ENCODE measurements around the gene NFKBIE. TPM values are rescaled to one million over a fixed set of nuclear protein-coding genes. Genes with fewer than 3 reads are reported as not detected.
"Not testable (repeated sequence)": the region's sequence is repeated elsewhere in the genome, so short reads cannot be mapped to it uniquely, and the experiment has no call there.

The NFKBIE gene
- total RNA-seq, 1 donor from 2014 or later, result 9.9 TPM

- DNase-seq (ENCODE audit: low read depth in 2 of 2), result peak; percentile 84 to 93
Observed at GRCh38 chr6:44245912-44246662, 19.3 kb downstream of the NFKBIE start.

DNA sequence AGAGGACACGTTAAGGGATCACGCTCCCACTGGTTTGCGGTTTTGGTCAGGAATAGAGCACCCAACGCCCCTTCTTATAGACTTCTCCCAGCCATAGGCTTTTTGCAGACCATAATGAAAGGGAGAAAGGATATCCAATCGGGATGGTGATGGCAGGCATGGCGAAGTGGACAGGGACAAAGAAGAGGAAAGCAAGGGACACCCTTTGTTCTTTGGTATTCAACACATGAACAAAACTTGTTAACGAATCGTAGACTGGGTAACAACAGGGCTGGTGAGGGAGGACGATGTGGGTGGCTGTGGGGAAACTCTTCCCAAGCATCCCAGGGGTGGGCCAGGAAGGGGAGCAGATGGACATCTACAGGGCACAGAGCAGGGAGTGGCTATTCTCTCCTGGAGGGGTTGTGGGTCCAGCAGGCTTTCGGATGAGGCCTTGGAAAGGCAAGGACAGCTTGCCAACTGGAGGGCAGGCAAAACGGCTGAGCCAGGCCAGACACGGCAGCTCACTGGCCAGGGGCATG lies 19.9 kb downstream of the NFKBIE start:
- no peak for DNase-seq (ENCODE audit: low read depth in 2 of 2)

DNA sequence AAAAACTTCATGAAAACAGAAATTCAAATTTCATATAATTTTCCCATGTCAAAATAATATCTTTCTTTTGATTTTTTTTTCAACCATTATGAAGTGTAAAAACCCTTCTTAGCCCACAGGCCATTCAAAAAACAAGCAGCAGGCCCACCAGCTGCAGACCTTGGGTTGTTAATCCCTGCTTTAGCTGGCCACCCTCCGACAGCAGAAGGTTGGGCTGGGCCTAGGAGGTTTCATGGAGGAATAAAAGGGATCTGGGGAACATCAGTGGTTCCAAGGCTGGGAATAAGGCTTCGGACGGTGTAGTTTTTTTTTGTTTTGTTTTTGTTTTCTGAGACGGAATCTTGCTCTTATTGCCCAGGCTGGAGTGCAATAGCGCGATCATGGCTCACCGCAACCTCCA lies 22.0 kb downstream of the NFKBIE start:
- DNase-seq (ENCODE audit: low read depth in 2 of 2), result no peak

- DNase-seq (ENCODE audit: low read depth in 2 of 2), result no peak
Observed at GRCh38 chr6:44238687-44239350, 26.5 kb downstream of the NFKBIE start.

- peak; percentile 72 to 81 for DNase-seq (ENCODE audit: low read depth in 2 of 2)
Observed at GRCh38 chr6:44237813-44238433, 27.4 kb downstream of the NFKBIE start.

DNA sequence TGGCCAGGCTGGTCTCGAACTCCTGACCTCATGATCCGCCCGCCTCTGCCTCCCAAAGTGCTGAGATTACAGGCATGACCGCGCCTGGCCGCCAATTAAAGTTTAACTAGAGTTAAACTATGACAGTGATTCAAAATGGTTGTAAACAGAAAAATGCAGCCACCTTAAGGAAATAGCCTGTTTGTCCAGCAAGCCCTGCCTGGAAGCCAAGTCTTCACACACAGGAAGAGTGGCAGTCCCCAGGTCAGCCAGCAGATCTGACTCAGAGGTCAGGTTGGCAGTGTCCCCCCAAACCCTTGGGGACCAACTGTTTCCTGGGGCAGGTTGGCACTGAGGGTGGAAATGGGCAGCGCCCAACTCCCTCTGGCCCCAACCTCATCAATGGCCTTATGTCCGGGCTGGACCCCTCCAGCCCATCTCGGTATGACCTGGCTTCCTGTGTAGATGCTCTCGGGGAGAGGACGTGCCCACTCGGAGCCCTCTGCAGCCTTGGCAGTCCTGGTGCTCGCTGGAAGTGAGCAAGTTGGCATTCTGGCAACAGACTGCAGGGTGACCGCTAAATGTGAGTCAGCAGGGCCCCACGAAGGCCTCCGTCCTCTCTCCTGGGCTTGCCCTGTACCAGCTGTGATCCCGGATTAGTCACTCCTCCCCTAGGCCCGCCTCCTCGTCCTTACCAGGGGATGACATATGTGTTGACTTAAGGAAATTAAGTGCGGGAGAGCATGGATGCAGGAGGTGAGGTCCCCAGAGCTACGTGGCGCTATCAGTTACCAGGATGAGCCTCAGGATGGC lies 28.1 kb downstream of the NFKBIE start:
- DNase-seq (ENCODE audit: low read depth in 2 of 2), result peak; percentile 83 to 98

GRCh38 chr6:44235891-44236516 lies 29.3 kb downstream of the NFKBIE start:
- DNase-seq (ENCODE audit: low read depth in 2 of 2), result no peak

DNA sequence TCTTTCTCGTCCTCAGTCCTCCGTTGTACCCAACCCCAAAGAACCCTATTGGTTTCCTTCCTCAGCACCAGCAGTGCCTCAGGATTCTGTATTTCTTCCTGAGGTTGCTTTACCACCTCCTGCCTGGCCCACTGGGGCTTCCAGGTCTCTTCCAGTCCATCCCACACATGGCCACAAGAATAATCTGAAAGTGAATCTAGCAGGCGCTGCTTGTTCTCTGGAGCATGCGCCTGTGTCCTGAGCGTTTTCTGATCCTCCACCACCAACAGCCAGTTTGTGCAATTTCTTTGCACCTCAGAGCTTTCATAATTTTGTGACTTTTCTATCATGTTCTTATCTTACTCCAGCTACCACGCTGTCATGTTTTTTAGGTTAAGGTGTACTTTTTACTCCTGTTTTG lies 30.1 kb downstream of the NFKBIE start:
- DNase-seq (ENCODE audit: low read depth in 2 of 2), result no peak

DNA sequence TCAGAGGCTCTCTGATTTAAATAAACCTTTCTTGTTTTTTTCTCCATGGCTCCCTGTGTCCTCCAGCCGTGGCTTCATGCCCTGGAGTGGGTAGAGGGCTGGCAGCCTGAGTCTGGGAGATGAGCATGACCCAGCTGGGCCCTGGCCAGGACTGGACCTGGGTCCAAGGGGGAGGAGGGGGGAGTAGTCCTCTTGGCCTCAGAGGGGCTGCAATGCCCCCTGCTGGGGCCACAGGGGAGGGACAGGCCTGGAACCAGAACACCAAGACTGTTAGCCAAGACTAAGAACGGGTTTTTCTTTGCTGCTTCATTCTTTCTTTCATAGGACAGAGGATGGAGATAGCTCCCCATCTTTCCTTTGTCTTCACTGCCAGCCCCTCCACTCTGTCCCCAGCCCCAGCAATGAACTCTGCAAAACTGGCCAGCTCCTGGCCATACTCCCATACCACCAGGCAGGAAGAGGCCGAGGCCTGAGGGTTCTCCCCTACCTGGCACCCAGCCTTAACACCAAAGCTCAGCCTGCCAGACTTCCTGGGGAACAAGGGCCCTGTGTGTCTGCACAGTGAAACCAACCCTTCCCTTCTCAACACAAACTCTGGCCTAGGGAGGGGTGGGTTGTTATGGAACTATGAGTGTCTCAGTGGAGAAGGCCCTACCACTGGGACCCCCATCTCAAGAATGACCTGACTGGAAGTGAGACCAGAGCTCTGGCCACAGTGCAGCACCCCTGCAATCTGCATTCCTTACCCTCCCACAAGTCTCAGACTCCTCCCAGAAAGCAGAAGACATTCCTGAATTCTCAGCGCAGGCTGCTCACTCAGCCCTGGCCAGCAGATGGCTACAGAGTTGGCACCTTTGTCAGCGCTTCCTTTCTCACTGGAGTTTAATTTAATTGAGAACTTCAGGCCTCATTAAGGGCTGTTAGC lies 31.0 kb downstream of the NFKBIE start:
- DNase-seq (ENCODE audit: low read depth in 2 of 2), result peak; percentile 81 to 83

DNA sequence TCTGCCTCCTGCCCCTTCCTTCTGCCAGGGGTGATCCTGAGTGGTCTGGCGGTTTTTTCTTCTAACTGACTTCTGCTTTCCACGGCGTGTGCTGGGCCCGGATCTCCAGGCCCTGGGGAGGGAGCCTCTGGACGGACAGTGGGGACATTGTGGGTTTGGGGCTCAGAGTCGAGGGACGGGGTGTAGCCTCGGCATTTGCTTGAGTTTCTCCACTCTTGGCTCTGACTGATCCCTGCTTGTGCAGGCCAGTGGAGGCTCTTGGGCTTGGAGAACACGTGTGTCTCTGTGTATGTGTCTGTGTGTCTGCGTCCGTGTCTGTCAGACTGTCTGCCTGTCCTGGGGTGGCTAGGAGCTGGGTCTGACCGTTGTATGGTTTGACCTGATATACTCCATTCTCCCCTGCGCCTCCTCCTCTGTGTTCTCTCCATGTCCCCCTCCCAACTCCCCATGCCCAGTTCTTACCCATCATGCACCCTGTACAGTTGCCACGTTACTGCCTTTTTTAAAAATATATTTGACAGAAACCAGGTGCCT lies 31.7 kb downstream of the NFKBIE start:
- no peak for DNase-seq (ENCODE audit: low read depth in 2 of 2)

DNA sequence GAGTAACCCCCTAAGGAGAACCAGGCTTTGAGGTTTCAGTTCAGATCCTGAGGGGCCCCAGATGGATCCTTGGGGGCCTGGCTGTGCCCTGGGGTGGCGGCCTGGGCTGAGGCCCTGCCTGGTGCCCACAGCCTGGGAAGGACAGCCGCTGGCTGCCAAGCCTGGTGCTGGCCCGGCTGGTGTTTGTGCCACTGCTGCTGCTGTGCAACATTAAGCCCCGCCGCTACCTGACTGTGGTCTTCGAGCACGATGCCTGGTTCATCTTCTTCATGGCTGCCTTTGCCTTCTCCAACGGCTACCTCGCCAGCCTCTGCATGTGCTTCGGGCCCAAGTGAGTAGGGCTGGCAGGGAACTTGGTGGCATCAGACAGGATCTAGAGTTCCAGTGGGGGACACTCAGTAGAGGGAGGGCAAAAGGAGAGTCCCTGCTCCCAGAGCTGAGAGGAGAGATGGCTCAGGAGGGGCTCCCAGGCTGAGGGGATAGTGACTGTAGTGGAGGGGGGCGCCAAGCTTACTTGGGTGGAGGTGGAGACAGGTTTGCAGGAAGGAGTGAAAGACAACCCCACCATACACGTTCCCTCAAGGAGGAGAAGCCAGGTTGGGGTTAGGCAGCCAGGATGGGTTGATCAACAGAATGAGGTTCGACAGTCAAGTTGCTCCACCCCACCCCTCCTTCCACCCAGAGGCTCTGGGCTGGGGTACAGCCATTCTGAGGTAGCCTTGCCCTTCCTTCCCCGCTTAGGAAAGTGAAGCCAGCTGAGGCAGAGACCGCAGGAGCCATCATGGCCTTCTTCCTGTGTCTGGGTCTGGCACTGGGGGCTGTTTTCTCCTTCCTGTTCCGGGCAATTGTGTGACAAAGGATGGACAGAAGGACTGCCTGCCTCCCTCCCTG lies 32.4 kb downstream of the NFKBIE start:
- DNase-seq (ENCODE audit: low read depth in 2 of 2), result no peak

DNA sequence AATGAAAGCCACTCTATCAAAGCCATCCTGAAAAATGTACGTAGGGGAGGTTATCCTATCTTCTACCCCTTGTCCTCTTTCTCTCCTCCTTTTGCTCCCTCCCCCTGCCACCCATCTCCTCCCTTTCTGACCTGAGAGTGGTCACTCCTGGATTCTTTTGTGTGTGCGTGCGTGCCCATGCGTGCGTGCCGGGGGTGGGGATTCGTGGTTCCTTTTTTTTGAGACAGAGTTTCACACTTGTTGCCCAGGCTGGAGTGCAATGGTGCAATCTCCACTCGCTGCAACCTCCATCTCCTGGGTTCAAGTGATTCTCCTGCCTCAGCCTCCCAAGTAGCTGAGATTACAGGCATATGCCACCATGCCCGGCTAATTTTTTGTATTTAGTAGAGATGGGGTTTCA lies 33.9 kb downstream of the NFKBIE start:
- not testable (repeated sequence) for DNase-seq (ENCODE audit: low read depth in 2 of 2)

DNA sequence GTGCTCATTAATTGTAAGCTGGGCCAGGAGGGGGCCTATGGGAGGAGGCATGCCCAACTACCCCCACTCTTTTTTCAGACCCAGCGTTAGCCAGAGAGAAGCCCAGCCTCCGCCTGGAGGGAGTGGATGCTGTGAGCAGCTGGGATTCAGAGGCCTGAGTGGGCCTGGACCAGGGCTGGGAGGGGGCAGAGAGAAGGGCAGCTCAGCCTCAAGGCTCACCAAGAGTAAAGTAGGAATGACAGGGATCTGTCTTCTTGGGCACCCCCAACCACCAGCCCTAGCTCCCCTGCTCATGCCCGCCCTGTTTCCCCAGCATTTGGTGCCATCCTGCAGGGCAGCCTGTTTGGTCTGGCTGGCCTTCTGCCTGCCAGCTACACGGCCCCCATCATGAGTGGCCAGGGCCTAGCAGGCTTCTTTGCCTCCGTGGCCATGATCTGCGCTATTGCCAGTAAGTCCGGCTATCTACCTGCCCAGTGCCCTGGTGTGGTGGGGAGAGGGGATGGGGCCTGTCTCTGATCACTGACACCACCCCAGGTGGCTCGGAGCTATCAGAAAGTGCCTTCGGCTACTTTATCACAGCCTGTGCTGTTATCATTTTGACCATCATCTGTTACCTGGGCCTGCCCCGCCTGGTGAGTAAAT lies 35.2 kb downstream of the NFKBIE start:
- no peak for DNase-seq (ENCODE audit: low read depth in 2 of 2)

GRCh38 chr6:44229376-44230033 lies 35.8 kb downstream of the NFKBIE start:
- DNase-seq (ENCODE audit: low read depth in 2 of 2), result no peak

DNA sequence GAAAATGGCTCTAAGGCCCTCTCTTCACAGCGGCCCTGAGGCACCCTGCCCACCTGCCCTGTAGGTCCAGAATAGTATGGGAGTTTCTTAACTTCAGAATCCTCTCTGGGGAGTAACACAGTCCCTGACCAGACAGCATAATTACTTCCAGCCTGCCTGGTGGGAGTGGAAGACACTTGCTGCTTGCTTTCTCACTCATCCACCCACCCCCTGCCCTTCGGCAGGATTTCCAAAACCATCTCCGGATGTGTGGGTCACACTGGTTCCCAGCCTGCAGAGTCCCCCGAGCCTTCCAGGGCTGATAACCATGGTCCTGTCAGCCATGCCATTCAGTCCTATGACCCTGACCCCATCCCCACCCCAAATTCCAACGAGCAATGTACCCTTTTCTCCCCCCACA lies 36.5 kb downstream of the NFKBIE start:
- DNase-seq (ENCODE audit: low read depth in 2 of 2), result no peak

GRCh38 chr6:44228433-44228832 lies 36.9 kb downstream of the NFKBIE start:
- DNase-seq (ENCODE audit: low read depth in 2 of 2), result no peak

DNA sequence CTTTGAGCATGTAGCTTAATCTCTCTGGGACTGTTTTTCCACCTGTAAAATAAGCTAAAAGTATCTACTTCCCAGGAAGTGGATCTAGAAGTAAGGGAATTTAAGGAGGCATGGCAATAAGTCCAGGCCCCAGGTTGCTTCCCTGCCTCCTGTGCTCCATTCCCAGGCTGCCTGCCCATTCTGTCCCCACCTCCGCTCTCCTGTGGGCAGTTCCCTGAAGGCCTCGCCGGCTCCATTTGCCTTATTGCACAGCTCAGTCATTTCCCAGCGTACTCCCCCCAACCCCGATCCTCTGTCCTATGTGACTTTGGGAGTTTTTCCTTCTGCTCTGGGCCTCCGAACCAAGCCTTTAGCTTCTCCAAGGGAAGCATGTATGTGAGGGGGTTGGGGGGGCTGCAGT lies 37.3 kb downstream of the NFKBIE start:
- DNase-seq (ENCODE audit: low read depth in 2 of 2), result no peak
